Gastroesophageal sphincter (tissue), 3 donors: ENCODE results near the gene FOXS1.

Source experiments
- POLR2A ChIP-seq, 2 donors: fragments of 450-650 bp; IDR thresholded peaks; one replicate each; pipeline ENCODE4 v1.6.1; 2017; ENCODE audit warnings: antibody characterized with exemption in 2 of 2, mild to moderate bottlenecking in 2 of 2, moderate library complexity in 1 of 2
- POLR2AphosphoS5 ChIP-seq: sonication (generic); formaldehyde crosslinking; IDR thresholded peaks from one replicate; pipeline ENCODE4 v1.6.1; 2017; ENCODE audit warnings: antibody characterized with exemption
- TF ChIP-seq, protein P1 (sequence below), 4 experiments: fragments of 200-600 bp in 2 of 4; fragments of 450-650 bp in 2 of 4; sonication (generic) in 1 of 4; IDR thresholded peaks; one replicate each; pipeline ENCODE4 v1.5.1; 2017 to 2019; ENCODE audit warnings: antibody characterized with exemption in 4 of 4, mild to moderate bottlenecking in 2 of 4, moderate library complexity in 2 of 4

DNA sequence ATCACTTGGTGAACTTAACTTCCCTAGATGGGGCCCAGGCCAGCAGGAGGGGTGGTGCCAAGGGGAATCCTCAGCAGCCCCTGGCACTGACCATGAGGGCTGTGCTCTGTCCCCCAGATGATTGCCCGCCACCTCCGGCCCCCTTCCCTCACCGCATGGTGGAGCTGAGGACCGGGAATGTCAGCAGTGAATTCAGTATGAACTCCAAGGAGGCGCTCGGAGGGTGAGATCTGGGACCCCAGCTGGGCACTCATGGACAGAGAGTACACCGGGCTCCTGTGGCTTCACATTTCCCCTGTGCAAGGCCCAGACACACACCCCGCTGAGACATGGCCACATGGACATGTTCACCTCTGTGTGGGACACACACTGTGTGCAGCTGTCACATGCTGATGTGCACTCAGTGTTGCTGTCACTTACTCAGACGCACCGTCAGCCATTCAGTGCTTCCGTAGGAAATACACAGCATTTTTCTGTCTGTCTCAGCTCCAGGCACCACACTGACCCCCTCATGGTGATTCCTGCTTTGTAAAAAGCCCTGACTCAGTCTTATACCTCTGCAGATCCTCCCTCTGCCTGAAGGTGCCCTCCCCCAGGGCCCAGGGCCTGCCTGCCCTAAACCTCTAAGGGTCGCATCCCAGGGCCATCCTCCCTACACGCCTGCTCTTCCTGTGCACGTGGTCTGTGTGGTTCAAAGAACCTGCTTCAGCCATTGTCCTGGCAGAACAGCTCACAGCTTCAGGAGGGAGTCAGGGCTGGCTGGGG is 21.9 kb downstream of the FOXS1 start:
- TF ChIP-seq, protein P1, sequence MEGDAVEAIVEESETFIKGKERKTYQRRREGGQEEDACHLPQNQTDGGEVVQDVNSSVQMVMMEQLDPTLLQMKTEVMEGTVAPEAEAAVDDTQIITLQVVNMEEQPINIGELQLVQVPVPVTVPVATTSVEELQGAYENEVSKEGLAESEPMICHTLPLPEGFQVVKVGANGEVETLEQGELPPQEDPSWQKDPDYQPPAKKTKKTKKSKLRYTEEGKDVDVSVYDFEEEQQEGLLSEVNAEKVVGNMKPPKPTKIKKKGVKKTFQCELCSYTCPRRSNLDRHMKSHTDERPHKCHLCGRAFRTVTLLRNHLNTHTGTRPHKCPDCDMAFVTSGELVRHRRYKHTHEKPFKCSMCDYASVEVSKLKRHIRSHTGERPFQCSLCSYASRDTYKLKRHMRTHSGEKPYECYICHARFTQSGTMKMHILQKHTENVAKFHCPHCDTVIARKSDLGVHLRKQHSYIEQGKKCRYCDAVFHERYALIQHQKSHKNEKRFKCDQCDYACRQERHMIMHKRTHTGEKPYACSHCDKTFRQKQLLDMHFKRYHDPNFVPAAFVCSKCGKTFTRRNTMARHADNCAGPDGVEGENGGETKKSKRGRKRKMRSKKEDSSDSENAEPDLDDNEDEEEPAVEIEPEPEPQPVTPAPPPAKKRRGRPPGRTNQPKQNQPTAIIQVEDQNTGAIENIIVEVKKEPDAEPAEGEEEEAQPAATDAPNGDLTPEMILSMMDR (IDR thresholded peaks at IDR 0.05), result peak in 1 of 4 experiments; percentile 2
- no peak for TF ChIP-seq POLR2A (IDR thresholded peaks at IDR 0.05)
- no peak for TF ChIP-seq POLR2AphosphoS5
